Measurements from ENCODE around the gene FAM131A.

FAM131A gene

GRCh38 chr3:184337399-184337714, at the start of gene FAM131A:
Gene FAM131A, plus strand, starts transcription at chr3:184337600. Its CDS starts 31 bp downstream, at chr3:184337631.
- no peak for DNase-seq (ENCODE audit: low spot score)

GRCh38 chr3:184289426-184289938, 47.9 kb upstream of the FAM131A start:
- DNase-seq (ENCODE audit: low spot score) = peak; percentile 70

- no peak for DNase-seq (ENCODE audit: low spot score)
Measured at GRCh38 chr3:184290331-184290730, 47.1 kb upstream of the FAM131A start.

GRCh38 chr3:184291044-184291737, 46.2 kb upstream of the FAM131A start:
- no peak for DNase-seq (ENCODE audit: low spot score)

- DNase-seq (ENCODE audit: low spot score) = no peak
Measured at GRCh38 chr3:184291738-184292445, 45.5 kb upstream of the FAM131A start.

GRCh38 chr3:184295771-184296170, 41.6 kb upstream of the FAM131A start:
- DNase-seq (ENCODE audit: low spot score) = no peak

- DNase-seq (ENCODE audit: low spot score) = no peak
Measured at GRCh38 chr3:184296616-184297015, 40.8 kb upstream of the FAM131A start.

- peak; percentile 94 for DNase-seq (ENCODE audit: low spot score)
Measured at GRCh38 chr3:184298759-184299487, 38.5 kb upstream of the FAM131A start, which contains the start of gene PSMD2. Gene PSMD2, plus strand, starts transcription at chr3:184299241. Its CDS starts 26 bp downstream, at chr3:184299267.

- DNase-seq (ENCODE audit: low spot score) = peak; percentile 77
Measured at GRCh38 chr3:184299488-184300377, 37.7 kb upstream of the FAM131A start.

- DNase-seq (ENCODE audit: low spot score) = peak; percentile 96
Measured at GRCh38 chr3:184300378-184300720, 37.1 kb upstream of the FAM131A start.

- DNase-seq (ENCODE audit: low spot score) = peak; percentile 63
Measured at GRCh38 chr3:184305577-184305976, 31.8 kb upstream of the FAM131A start.

- no peak for DNase-seq (ENCODE audit: low spot score)
Measured at GRCh38 chr3:184306341-184306972, 30.9 kb upstream of the FAM131A start.

- DNase-seq (ENCODE audit: low spot score) = no peak
Measured at GRCh38 chr3:184307915-184308314, 29.5 kb upstream of the FAM131A start.

GRCh38 chr3:184308744-184309143, 28.7 kb upstream of the FAM131A start:
- no peak for DNase-seq (ENCODE audit: low spot score)

- DNase-seq (ENCODE audit: low spot score) = no peak
Measured at GRCh38 chr3:184311633-184312032, 25.8 kb upstream of the FAM131A start.

- DNase-seq (ENCODE audit: low spot score) = peak; percentile 95
Measured at GRCh38 chr3:184314363-184314699, 23.1 kb upstream of the FAM131A start, which contains the start of gene EIF4G1. Gene EIF4G1, plus strand, starts transcription at chr3:184314606. Its CDS starts 1,191 bp downstream, at chr3:184315797.

- DNase-seq (ENCODE audit: low spot score) = peak; percentile 46
Measured at GRCh38 chr3:184314700-184315542, 22.5 kb upstream of the FAM131A start.

GRCh38 chr3:184315543-184315867, 21.9 kb upstream of the FAM131A start:
- no peak for DNase-seq (ENCODE audit: low spot score)

GRCh38 chr3:184315871-184316661, 21.3 kb upstream of the FAM131A start:
- DNase-seq (ENCODE audit: low spot score) = peak; percentile 56

- peak; percentile 56 for DNase-seq (ENCODE audit: low spot score)
Measured at GRCh38 chr3:184316792-184317191, 20.6 kb upstream of the FAM131A start.

Data from RKO (cell line).